ENCODE results near the gene FSTL3.
"Not testable (repeated sequence)": the region's sequence is repeated elsewhere in the genome, so short reads cannot be mapped to it uniquely, and the experiment has no call there.

Gene FSTL3

GRCh38 chr19:682678-683320 lies 6.6 kb downstream of the FSTL3 start:
- DNase-seq (ENCODE audit: low read depth in 2 of 2) = no peak

GRCh38 chr19:685454-685931 lies 9.3 kb downstream of the FSTL3 start:
- DNase-seq (ENCODE audit: low read depth in 2 of 2) = no peak

- no peak for DNase-seq (ENCODE audit: low read depth in 2 of 2)
These were observed 10.6 kb downstream of the FSTL3 start for GRCh38 chr19:686589-687297.

GRCh38 chr19:687569-688166 lies 11.5 kb downstream of the FSTL3 start:
- DNase-seq (ENCODE audit: low read depth in 2 of 2) = no peak

GRCh38 chr19:688214-688613 lies 12.0 kb downstream of the FSTL3 start:
- no peak for DNase-seq (ENCODE audit: low read depth in 2 of 2)

- DNase-seq (ENCODE audit: low read depth in 2 of 2) = no peak
These were observed 12.8 kb downstream of the FSTL3 start for GRCh38 chr19:688992-689391.

- no peak for DNase-seq (ENCODE audit: low read depth in 2 of 2)
These were observed 14.0 kb downstream of the FSTL3 start for GRCh38 chr19:690203-690602.

- DNase-seq (ENCODE audit: low read depth in 2 of 2) = no peak
These were observed 18.5 kb downstream of the FSTL3 start for GRCh38 chr19:694481-695351.

- no peak for DNase-seq (ENCODE audit: low read depth in 2 of 2)
These were observed 19.3 kb downstream of the FSTL3 start, which contains the start of gene PRSS57 for GRCh38 chr19:695352-695949. Gene PRSS57 (minus strand): TSS chr19:695452. CDS start chr19:695430, 22 bp downstream.

- DNase-seq (ENCODE audit: low read depth in 2 of 2) = not testable (repeated sequence)
These were observed 22.3 kb downstream of the FSTL3 start for GRCh38 chr19:698529-698928.

GRCh38 chr19:699885-700284 lies 23.7 kb downstream of the FSTL3 start:
- DNase-seq (ENCODE audit: low read depth in 2 of 2) = not testable (repeated sequence)

GRCh38 chr19:702847-703246 lies 26.7 kb downstream of the FSTL3 start:
- not testable (repeated sequence) for DNase-seq (ENCODE audit: low read depth in 2 of 2)

- DNase-seq (ENCODE audit: low read depth in 2 of 2) = no peak
These were observed 27.1 kb downstream of the FSTL3 start for GRCh38 chr19:703329-703650.

GRCh38 chr19:703651-704446 lies 27.7 kb downstream of the FSTL3 start:
- no peak for DNase-seq (ENCODE audit: low read depth in 2 of 2)

GRCh38 chr19:704447-704741 lies 28.2 kb downstream of the FSTL3 start:
- DNase-seq (ENCODE audit: low read depth in 2 of 2) = no peak

- DNase-seq (ENCODE audit: low read depth in 2 of 2) = no peak
These were observed 32.3 kb downstream of the FSTL3 start, which contains the start of gene PALM for GRCh38 chr19:708154-709143. Gene PALM (plus strand): TSS chr19:708935. CDS start chr19:709147, 212 bp downstream.

GRCh38 chr19:709196-709964 lies 33.2 kb downstream of the FSTL3 start:
- DNase-seq (ENCODE audit: low read depth in 2 of 2) = no peak

GRCh38 chr19:709965-710571 lies 33.9 kb downstream of the FSTL3 start:
- DNase-seq (ENCODE audit: low read depth in 2 of 2) = no peak

Measured in fibroblast of skin of left biceps (primary cell).